GM21423 (cell line): Measurements from ENCODE around the gene LRRC53.

Experiments used
- ATAC-seq: cut with Tn5 transposase; IDR thresholded peaks from one replicate; pipeline ENCODE4 v1.9.1; 2021; ENCODE audit warnings: mild to moderate bottlenecking, moderate library complexity; ENCODE audit not compliant: unreplicated experiment

The LRRC53 gene

DNA sequence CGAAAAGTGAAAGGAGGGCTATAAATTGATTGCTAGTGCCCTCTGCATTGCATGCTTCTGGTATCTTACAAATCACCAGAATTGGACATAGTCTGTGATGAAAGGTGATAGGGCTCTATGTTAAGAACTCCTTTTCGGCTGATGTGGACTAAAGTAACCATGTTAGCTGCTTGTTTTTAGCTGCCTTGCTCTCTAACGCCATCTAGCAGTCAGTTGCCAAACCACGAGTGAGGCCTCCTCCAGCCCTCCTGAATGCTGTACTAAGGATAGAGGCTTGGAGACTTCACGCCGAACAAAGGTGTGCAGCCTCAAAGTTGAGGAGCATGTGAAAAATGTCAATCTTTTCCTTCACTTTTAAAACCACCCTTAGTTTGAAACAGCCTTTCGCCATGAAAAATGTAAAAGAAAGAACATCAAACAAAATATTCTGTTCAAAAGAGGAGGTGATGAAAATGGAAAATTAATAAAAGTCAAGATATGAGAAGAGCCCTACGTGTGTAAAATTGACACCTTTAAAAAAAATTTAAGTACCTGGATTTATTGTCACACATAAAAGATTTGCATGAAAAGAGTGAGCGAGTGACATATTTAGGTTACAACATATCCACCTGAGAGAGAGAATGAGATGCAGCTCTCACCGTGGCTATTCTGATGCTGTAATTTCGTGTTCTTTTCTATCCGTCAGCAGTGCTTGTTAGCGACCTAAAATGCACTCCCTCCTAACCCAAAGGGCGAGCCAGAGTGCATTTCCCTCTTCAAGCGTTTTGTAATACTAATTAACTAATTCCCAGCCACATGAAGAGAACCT is 8.1 kb downstream of the LRRC53 start:
- peak; percentile 91 for ATAC-seq

DNA sequence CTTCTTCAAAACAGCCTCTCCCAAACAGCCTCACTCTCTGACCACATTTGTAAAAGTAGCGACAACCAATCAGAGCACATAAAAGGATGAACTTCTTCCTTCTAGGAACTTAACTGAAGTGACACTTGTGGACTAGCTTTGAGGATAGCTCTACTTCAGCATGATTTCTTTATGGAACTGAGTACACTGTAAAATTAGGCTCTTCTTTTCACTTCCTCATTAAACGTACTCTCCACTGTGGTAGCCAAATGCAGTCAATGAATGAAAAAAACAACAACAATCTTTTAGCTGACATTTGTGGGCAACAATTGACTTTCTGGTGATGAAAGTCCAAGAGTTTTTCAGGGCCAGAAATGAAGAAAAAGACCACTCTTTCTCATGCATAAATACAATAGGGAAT is 9.6 kb downstream of the LRRC53 start:
- ATAC-seq: no peak

DNA sequence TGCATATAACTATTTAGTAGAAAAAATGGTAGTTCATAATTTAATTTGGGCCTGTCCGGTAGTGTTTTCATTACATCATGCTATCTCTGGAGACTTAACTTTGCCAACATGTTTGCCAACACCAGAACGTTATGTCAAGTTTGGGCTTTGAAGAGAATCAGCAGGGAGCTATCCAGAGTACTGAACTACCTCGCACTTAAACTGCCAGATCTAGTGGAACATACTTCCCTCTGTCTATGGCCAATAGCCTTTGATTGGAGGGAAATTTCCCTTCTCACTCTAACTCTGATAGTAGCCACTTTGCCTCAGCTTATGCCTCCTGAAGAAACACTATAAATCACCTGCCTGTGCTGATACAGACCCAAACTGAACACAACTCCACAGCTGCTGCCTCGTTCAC is 10.0 kb downstream of the LRRC53 start:
- no peak for ATAC-seq

DNA sequence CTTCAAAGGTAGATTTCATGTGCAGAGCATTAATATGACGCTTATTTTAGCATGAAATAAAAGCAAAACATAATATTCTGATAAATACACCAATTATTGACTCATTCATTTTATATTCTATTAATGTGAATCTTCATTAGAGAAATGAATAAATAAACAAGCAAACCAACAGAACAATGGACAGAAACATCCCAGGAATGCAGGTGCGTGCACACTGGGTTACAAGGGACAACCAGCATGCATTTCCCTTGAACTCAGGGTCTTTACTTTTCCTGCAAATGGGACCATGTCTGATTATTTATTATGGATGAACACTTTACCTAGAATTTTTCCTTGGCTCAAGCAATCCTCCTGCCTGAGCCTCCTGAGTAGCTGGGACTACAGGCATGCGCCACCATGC is 13.5 kb downstream of the LRRC53 start:
- no peak for ATAC-seq

- ATAC-seq: no peak
These were observed 15.7 kb downstream of the LRRC53 start for GRCh38 chr1:74496669-74497068.

DNA sequence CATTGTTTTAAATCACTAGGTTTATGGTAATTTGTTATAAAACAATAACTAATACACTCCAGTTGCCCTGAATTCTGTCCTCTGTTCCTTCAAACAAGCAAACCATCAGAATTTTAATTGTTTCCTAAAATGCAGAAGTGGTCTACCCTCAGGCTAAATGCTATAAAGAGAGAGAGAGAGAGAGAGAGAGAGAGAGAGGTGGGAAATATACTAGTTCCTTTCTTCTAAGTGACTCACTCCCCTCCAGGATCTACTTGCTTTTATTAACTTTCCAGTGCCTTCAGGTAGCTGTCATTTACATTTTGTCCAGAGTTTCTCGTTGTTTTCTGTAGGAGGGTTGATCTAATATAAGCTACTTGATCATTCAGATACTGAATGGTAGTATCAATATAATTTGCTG is 26.4 kb downstream of the LRRC53 start:
- ATAC-seq: no peak

GRCh38 chr1:74485622-74486021 is 26.8 kb downstream of the LRRC53 start:
- ATAC-seq: no peak

GRCh38 chr1:74481607-74482006 is 30.8 kb downstream of the LRRC53 start:
- no peak for ATAC-seq

DNA sequence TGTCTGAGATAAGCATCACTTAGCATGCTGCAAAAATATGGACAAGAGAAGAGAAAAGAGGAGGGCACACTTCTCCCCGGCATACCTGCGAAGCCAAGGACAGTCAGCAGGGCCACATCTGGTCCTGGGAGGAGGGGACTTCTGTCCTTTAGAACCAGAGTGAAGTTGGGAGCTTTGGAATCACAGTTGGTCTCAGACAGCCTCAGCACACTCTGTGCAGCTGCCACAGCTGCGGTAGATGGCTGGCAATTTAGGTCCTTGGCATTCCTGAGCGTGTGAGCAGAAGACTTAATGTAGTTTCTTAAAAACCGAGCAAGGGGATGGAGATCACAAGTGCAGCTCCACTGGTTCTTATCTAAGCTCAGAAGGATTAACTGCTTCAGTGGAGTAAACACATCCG is 32.3 kb downstream of the LRRC53 start:
- no peak for ATAC-seq

DNA sequence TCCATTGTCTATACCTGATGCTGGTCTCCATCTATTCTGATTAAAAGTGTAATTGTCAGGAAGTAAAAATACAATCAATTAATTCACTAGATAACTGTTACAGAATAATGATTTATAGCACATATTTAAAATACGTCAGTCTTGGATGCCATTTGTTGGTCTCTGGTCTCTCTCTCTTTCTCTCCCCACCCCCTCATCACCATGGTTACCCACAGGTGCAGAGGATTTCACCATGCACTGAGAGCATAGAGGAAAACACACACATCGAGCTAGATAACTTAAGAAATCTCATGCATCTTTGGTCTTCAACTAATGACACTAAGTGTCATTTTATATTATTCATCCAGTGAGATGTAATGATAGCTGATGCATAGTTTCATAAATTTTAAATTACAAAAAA is 33.4 kb downstream of the LRRC53 start:
- ATAC-seq: no peak

DNA sequence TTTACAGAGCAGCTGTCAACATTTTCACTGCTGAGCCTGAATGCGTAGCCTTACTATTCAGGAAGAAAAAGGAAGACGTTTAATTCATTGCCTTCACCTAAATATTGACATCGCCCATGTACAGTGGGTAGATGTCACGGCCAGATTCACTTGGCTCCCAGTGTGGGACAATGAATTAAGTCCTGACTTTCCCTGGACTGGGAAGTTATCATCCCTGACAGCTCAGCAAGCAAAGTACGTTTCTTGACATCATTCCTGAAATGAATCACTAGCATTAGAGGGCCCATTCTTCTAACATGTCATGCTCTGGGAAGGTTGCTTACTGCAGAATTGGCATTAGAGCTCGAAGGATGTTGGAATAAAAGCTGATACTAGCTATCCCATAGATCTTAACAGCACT is 37.8 kb downstream of the LRRC53 start:
- ATAC-seq: no peak

DNA sequence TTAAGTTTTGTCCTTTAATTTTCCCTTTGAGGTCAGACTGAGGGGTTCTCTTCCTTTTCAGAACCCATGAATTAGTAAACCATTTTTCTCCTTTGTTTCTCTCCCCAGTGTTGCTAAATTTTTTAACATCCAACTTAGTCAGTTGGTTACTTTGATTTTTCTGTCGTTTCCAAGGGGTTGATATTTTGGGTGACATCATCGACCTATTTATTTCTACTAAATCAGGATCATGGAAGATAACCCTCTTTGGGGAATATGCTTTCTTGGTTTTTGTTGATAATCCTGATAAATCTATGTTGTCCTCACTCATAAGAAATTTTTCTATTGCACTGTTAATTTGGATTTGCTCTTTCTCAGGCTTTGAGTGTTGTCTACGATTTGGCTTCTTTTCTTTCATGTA is 40.9 kb downstream of the LRRC53 start:
- no peak for ATAC-seq

DNA sequence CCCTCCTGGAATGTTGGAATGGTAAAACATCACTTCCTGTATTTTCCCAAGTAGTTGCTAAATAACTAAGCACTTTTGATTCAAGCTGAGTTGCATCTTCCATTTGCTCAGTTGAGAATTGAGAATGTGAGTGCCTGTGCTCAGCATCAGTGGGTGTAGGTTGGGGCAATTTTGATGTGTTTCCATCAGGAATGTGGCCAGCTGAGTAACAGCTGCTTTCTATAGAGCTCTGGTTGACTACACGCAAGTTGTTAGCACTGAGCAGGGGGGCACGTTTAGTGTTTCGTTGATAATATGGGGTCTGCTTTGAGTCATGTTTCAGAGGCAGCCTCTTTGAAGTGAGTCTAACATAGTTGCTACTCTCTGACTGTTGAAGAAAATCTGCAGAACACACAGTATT is 41.5 kb downstream of the LRRC53 start:
- no peak for ATAC-seq

GRCh38 chr1:74470251-74470650 is 42.2 kb downstream of the LRRC53 start:
- no peak for ATAC-seq

DNA sequence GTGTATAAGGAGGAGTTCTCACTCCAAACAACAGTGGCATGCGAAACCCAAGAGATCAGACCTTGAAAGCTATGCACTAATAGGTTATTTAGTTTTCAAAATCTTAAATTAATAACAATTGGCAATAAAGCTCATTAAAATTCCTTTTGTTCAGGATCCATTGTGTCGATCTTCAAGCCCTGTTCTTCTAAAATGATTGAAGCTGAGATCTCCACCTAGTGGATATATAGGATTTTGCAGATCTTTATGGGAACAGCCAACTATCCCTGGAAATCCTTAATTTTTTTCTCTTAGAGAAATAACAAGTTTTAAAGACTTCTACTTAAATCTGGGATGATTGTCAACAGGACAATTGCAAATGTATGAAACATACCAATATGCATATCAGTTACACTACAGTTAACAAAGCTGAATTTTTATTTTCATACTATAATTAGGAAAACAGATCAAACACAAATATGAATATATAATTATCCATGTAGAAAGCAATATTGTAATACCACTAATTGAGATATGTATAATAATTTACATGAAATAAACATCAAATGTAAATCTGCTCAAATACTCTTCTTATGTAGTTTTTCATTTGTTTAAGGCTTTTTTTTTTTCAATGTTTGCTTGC is 43.3 kb downstream of the LRRC53 start:
- ATAC-seq: no peak

- no peak for ATAC-seq
These were observed 44.5 kb downstream of the LRRC53 start for GRCh38 chr1:74467786-74468377.

- ATAC-seq: no peak
These were observed 47.2 kb downstream of the LRRC53 start for GRCh38 chr1:74465193-74465681.

GRCh38 chr1:74464037-74464436 is 48.4 kb downstream of the LRRC53 start:
- no peak for ATAC-seq

DNA sequence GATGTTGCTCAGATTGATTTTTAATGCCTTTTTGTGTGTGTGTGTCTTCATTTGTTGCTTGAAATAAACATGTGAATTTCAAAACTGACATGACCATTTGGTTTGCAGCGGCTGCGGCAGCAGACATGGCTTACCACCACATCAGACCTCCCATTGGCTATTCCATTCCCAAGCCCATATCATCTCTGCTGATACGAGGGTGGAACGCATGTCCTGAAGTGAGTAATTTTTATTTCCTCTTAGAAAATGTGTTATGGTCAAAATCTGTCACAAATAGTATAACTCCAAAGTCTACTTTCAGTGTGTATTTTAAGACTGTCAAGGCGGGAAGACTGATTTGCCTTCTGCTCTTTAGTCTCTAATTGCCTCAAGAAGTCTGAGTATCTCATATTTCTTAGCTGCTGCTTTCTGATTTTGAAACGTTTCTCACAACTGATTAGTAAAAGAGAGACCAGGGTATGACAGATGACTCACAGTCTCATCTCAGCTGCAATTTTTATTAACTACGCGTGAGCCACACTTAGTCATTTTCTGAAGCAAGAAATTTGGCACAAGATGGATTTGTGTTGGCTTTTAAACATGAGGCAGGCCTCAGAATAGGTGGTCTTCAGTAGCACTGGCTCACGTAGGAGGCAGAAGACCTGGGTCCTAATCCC is 49.0 kb downstream of the LRRC53 start:
- ATAC-seq: peak; percentile 72

- no peak for ATAC-seq
These were observed 55.2 kb downstream of the LRRC53 start for GRCh38 chr1:74457253-74457652.

GRCh38 chr1:74455390-74455789 is 57.0 kb downstream of the LRRC53 start:
- no peak for ATAC-seq

DNA sequence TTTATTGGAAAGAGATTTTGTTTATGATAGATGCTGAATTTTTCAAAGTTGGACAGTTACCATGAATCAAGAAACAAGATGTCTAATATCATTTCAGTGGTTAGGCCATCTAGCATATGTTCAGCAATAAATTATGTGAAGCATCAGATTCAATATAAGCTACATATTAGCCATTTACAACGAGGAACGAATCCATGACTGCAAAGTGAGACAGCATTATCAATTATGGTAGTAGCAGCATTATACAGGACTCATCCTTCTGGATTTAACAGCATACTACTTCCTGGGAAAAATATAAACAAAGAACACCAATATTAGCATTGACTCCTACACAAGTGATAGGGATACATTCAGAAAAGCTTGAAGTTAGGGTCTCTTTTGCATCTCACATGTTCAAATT is 59.1 kb downstream of the LRRC53 start:
- no peak for ATAC-seq
